Islet of Langerhans (tissue), 1 donor: ENCODE measurements around the gene CXorf66.
"Not testable (repeated sequence)": the region's sequence is repeated elsewhere in the genome, so short reads cannot be mapped to it uniquely, and the experiment has no call there.

Experiments used
- FAIRE-seq: peaks from one replicate; lab custom pipeline; 2011; peaks lifted over from hg19 to GRCh38; lab: Jason Lieb, UNC

The CXorf66 gene

DNA sequence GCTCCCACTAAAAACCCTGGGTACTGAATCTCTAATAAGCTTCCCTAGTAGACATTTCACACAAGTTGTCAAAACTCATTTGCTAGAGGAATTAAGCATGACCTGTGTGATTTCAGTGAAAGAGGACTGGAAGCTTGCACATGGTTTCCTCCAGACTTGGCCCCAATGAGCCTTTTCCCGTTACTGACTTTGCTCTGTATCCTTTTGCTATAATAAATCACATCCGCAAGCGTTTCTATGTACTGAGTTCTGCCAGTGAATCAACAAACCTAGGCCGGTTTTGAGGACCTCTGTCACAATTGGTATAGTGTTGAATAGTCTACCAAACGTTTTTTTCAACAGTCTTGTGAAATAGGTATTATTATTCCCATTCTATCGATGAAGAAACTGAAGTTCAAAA, 40.6 kb downstream of the CXorf66 start:
- FAIRE-seq, result no peak

DNA sequence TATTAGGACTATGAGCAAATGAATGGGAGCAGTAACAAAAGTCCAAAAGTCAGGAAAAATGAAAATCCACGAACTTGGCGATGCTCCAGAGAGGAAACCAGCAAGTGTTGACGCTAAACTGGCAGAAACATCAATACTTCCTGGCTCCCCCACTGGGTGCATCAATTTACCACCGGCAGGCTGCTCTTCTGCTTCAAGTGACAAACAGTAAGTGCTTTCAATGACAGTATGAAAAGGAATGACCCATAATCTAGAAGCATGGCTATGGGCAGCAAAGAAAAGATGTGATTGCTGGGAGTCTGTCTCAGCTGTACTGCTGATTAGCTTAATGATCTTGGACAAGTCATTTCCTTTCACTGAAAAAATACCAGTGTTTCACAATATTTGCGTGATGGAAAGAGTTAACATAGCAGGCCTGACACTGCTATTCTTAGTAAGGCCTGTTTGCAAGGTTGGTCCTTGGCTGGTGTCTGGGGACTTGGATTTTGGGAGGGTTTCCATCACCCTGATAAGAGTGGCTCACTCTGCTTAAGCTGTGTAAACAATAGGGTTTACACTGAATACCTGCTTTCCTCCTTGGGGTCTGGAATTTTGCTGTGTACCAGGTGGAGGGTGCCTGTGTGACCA, 41.1 kb downstream of the CXorf66 start:
- no peak for FAIRE-seq

DNA sequence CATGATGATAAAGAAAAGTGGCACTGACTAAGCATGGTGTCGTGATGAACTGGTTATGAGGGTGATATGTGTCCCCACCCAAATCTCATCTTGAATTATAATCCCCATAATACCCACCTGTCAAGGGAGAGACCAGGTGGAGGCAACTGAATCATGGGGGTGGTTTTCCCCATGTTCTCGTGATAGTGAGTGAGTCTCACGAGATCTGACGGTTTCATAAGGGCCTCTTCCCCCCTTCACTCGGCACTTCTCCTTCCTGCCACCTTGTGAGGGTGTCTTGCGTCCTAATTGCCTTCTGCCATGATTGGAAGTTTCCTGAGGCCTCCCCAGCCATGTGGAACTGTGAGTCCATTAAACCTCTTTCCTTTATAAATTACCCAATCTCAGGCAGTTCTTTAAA, 44.2 kb downstream of the CXorf66 start:
- FAIRE-seq, result not testable (repeated sequence)

DNA sequence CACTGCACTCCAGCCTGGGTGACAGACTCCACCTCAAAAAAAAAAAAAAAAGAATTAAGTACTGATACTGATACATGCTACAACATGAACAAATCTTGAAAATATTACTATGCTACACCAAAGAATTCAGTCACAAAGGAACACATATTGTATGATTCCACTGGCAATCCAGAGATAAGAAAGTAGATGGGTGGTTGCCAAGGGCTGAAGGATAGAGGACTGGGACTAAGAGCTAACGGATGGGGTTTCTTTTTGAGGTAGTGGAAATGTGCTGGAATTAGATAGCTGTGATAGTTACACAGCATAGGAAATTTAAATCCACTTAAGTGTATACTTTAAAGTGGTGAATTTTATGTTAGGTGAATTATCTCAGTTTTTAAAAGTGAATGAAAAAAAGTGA, 45.0 kb downstream of the CXorf66 start:
- FAIRE-seq, result no peak

DNA sequence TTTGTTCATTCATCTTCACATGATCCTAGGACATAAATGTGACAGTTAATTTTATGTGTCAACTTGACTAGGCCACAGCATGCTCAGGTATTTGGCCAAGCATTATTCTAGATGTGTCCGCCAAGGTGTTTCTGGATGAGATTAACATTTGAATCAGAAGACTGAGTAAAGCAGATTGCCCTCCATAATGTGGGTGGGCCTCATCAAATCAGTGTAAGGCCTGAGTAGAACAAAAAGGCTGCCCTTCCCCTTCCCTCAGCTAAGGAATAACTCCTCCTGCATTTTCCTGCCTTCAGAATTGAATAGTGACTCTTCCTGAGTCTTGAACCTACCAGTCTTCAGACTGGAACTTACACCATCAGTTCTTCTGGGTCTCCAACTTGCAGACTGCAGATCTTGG, 50.9 kb downstream of the CXorf66 start:
- FAIRE-seq, result no peak

DNA sequence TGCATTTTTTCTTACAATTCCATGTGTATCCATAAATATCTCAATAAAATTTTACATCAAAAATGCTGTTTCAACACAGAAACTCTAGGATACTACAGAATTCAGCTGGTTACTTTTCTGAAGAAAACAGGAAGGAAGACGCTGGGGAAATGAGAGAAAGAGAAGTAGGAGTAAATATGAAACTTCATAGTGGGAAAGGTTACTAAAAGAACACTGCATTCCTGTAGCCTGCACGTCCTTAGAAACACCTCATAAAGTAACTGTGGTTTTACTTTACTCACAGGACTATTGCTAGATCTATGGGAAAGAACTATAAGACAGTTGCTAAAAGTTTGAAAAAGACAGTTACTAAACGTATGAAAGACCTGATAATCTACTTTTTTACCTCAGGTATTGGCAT, 55.6 kb downstream of the CXorf66 start:
- no peak for FAIRE-seq

DNA sequence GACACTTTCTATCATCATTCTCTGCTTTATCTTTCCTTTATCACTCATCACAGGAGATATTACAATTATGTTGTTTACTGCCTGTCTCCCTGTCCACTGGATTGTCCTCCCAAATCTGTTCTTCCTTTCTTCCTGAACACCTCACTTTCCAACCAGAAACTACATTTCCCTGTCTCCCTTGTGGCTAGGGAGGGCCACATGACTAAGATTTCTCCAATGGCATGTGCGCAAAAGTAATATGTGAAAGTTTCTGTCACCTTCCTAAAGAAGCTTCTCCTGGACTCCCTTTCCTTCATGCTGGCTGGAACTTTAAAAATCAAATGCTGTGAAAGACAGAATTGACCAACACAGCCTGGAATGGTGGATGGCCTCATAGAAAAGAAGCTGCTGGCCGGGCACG, 58.2 kb downstream of the CXorf66 start:
- FAIRE-seq, result no peak

DNA sequence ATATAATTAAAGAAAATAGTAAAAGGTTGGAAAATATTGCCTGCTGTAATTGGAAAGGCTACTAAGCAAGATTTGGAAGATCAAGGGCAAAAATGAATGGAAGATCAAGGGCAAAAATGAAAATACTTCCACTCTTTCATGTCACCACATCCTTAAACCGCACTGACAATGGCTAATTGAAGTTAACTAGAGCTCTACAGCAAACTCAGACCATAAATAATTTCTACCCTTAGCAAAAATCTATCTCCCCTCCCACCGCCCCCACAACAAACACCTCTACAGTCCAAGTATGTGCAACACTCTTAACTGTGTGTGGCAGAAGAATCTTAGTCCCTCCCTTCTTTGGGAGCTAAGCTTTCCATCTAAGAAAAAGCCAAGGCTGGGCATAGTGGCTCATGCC, 59.6 kb downstream of the CXorf66 start:
- no peak for FAIRE-seq
